VCaP (cell line): ENCODE results near the gene TMEM35B.
"Not testable (repeated sequence)": the region's sequence is repeated elsewhere in the genome, so short reads cannot be mapped to it uniquely, and the experiment has no call there.

Source experiments
- H3K27ac ChIP-seq: fragments of 450-650 bp; 2 replicates; pipeline ENCODE4 v1.5.1; 2017
- TF ChIP-seq, protein P1 (sequence below): fragments of 450-650 bp; conservative IDR thresholded peaks from 2 replicates; pipeline ENCODE4 v1.5.1; 2017; ENCODE audit warnings: mild to moderate bottlenecking, moderate library complexity

The TMEM35B gene

DNA sequence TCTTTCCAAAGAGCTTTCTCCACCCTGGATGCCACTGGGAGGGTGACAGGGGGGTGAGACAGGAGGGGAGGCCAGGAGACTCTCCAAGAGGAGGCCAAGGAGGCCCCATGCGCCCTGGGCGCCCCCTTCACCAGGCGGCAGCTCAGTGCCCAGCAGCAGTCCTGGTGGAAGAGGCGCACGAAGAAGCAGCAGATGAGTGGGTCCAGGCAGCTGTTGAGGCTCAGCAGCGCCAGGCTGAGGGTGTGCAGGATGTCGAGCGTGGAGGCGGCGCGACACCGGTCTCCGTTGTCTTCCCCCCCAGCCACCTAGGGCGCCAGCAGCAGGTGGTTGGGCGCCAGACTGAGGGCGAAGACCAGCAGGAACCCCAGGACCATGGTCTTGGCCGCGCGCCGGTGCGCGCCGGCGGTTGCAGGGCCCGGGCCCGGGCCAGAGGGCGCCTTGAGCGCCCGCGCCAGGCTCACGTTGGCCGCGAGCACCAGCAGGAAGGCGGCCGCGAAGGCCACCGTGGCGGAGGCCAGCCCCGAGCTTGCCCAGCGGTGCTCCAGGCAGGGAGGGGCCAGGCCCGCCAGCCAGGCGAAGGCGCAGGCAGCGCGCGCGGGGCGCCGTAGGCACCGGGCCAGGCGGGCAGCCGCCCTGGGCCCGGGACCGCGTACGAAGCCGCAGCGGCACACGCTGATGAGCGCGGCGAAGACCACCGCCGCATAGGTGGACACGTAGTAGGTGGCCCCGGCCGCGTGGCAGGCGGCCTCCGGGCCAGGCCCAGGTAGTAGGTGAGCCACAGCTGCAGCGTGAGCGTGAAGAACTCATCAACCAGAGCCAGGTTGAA, 8.6 kb downstream of the TMEM35B start:
- TF ChIP-seq, protein P1, sequence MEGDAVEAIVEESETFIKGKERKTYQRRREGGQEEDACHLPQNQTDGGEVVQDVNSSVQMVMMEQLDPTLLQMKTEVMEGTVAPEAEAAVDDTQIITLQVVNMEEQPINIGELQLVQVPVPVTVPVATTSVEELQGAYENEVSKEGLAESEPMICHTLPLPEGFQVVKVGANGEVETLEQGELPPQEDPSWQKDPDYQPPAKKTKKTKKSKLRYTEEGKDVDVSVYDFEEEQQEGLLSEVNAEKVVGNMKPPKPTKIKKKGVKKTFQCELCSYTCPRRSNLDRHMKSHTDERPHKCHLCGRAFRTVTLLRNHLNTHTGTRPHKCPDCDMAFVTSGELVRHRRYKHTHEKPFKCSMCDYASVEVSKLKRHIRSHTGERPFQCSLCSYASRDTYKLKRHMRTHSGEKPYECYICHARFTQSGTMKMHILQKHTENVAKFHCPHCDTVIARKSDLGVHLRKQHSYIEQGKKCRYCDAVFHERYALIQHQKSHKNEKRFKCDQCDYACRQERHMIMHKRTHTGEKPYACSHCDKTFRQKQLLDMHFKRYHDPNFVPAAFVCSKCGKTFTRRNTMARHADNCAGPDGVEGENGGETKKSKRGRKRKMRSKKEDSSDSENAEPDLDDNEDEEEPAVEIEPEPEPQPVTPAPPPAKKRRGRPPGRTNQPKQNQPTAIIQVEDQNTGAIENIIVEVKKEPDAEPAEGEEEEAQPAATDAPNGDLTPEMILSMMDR, result no peak

DNA sequence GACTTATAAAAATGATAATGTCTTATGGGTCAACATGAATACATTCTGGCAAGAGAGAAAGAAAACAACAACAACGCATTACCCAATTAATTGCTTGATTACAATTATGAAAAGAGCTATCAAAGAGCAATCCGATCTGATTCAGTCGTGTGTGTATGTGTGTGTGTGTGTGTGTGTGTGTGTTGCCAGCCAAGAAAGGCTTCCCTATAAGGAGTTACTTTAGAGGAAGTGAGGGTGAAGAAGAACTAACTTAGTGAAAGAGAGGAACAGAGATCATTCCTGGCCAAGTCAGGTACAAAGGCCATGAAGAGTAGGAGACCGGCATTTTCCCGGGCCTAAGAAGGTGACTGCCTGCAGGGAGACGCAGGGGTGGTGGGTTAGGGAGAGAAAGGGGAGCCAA, 9.4 kb downstream of the TMEM35B start:
- TF ChIP-seq, protein P1, result no peak
- H3K27ac ChIP-seq, result no peak overlapping the region

More for the DNA sequence above, 8.6 kb downstream of the TMEM35B start:
- no peak overlapping the region for H3K27ac ChIP-seq

DNA sequence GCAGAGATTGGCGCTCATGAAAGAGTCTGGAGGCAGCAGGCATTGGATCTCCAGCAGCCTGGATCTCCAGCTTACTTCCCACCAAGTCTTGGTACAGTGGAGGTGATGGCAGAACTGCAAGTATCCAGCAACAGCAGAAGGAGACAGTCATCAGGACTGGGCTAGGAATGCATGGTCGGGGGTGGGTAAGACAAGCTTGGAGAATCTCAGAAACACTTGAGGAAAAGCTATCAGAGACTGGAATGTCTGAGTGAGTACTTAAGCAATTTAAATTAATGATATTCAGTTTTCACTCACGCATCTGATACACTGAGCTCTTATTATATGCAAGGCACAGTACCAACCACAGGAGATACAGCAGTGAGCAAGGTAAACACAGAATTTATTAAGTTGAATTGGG, 9.8 kb downstream of the TMEM35B start:
- H3K27ac ChIP-seq, result no peak overlapping the region
- TF ChIP-seq, protein P1, result no peak

DNA sequence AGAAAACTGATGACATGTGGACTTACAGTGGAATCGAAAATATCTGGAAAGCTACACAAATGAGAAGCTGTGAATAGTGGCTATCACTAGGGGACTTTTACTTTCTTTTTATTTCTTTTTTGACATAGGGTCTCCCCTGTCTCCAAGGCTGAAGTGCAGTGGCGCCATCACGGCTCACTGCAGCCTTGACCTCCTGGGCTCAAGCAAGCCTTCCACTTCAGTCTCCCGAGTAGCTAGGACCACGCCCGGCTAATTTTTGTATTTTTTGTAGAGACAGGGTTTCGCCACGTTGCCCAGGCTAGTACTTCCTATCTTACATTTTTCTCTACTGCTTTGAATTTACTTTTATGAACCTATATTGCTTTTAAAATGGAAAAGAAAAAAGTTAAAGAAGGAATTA, 10.5 kb downstream of the TMEM35B start:
- no peak overlapping the region for H3K27ac ChIP-seq
- TF ChIP-seq, protein P1, result no peak

DNA sequence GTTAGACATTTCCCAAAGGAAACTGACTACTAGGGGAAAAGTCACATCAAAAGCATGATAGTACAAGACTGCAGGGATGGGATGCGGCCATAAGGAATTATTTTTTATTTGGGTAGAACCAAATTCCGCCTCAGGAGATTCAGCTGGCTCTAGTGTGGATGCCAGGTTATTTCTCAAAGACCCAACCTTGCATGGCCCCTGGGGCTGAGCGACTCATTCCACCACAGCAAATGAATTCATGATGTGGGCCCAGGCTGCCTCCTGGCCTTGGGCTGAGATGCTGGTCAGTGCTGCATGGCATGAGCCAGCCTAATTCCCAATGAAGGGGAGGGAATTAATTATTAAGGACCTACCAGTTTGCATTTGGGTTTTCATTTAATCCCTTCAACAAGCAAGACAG, 11.8 kb downstream of the TMEM35B start:
- no peak overlapping the region for H3K27ac ChIP-seq
- TF ChIP-seq, protein P1, result no peak

DNA sequence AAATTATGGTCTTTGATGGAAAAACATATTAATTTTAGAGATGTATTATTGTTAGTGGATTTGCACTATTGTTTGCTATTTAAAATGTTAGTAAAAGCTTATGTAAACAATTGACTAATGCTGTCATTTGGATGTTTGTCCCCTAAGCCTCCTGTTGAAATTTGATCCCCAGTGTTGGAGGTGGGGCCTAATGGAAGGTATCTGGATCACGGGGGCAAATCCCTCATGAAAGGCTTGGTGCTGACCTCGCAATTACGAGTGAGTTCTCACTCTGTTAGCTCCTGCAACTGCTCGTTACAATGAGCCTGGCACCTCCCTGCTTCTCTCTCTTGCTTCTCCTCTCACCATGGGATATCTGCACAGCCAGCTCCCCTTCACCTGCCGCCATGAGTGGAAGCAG, 14.3 kb downstream of the TMEM35B start:
- H3K27ac ChIP-seq, result no peak overlapping the region

DNA sequence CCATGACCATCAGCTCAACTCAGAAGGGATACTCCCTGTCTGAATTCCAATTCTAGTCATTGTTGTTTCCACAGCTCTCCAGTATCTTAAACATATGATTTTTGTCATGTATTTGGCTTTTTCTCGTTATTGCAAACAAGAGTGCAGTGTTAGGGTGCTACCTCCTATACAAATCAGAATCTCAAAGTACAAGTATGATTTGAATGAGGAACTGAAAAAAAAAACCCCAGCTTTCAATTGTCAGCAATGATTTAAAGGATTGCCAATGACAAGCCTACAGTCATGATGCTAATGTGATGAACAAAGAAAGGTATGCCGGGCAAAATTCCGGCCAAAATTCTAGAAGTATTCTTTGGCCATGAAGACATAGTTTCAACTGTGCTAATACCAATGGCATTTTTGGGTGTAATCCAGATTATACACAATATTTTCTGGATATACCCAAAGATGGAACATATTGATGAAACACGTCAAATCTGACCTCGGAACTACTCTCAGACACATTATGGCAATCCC, 14.9 kb downstream of the TMEM35B start:
- TF ChIP-seq, protein P1, result no peak
- H3K27ac ChIP-seq, result no peak overlapping the region

More for the DNA sequence above, 14.3 kb downstream of the TMEM35B start:
- TF ChIP-seq, protein P1, result no peak

DNA sequence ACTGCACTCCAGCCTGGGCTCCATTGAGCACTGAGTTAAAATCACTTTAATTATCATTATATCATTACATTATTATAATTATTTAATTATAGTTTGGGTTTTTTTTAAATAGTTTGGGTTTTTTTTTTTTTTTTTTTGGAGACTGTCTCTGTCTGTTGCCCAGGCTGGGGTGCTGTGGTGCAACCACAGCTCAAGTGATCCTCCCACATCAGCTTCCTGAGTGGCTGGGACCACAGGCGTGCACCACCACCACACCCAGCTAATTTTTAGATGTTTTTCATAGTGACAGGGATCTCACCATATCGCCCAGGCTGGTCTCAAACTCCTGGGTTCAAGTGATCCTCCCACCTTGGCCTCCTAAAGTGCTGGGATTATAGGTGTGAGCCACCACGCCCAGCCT, 16.9 kb downstream of the TMEM35B start:
- H3K27ac ChIP-seq, result not testable (repeated sequence)

DNA sequence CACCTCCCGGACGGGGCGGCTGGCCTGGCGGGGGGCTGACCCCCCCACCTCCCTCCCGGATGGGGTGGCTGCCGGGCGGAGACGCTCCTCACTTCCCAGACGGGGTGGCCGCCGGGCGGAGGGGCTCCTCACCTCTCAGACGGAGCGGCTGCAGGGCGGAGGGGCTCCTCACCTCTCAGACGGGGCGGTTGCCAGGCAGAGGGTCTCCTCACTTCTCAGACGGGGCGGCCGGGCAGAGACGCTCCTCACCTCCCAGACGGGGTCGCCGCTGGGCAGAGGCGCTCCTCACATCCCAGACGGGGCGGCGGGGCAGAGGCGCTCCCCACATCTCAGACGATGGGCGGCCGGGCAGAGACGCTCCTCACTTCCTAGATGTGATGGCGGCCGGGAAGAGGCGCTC, 17.5 kb downstream of the TMEM35B start:
- H3K27ac ChIP-seq, result not testable (repeated sequence)
